ENCODE data around the gene INPP4A. TPM values are rescaled to one million over a fixed set of nuclear protein-coding genes. Genes with fewer than 3 reads are reported as not detected.

The INPP4A gene
- polyA plus RNA-seq, 1 donor from 2014 or later: 51.4 TPM

DNA sequence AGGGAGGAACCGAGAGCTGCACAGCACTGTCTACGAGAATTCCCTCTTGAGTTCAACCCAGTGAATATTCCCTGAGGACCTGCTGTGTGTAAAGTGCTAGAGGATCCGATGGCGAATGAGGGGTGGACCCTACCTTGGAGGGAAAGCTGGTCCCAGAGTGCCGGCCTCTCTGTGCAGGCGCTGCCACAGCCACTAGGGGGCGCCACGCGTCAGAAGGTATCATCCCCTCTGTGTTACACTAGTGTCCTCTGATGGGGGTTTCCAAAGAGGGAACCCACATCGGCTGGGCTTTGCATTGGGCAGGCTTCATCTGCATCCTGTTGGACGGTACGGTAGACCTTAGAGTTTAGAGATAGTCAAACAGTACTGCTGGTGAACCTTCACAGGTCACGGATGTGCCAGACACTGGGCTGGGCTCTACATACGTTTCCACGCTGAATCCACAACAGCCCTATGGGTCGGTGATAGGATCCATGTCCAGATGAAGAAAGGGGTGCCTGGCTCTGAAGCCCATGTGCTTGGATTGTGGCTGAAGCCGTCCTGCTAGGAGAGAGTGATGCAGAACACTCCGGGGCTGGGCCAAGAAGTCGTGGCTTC, 124.6 kb downstream of the INPP4A start:
- no peaks in the 10 kb centered on the region for H3K79me2 ChIP-seq (replicated peaks; ENCODE audit: insufficient read depth, low read length)
- TF ChIP-seq RAD21 (conservative IDR thresholded peaks at IDR 0.05) (peak; percentile 35), EZH2 (IDR thresholded peaks at IDR 0.05; ENCODE audit: borderline replicate concordance, insufficient read depth, low read length, poor library complexity, severe bottlenecking) (no peak), CTCF (IDR thresholded peaks at IDR 0.05; ENCODE audit: poor library complexity, severe bottlenecking) (peak; percentile 60), POLR2AphosphoS5 (IDR thresholded peaks at IDR 0.05) (no peak), EP300 (conservative IDR thresholded peaks at IDR 0.05; ENCODE audit: poor library complexity, severe bottlenecking) (no peak), MXI1 (conservative IDR thresholded peaks at IDR 0.05; ENCODE audit: poor library complexity, severe bottlenecking) (no peak)
- no peak overlapping the region for H3K4me3 ChIP-seq (ENCODE audit: low read length)
- H3F3A ChIP-seq (ENCODE audit: insufficient read depth, low read length, poor library complexity, severe bottlenecking): no peaks in the 10 kb centered on the region
- no peaks in the 10 kb centered on the region for H3K9me3 ChIP-seq (ENCODE audit: low read length)
- no peaks in the 10 kb centered on the region for H3K27me3 ChIP-seq (ENCODE audit: insufficient read depth, low read depth, low read length)
- H4K20me1 ChIP-seq (ENCODE audit: insufficient read depth): no peaks in the 10 kb centered on the region
- no peak overlapping the region for H3K27ac ChIP-seq (ENCODE audit: low read length)
- H3K9ac ChIP-seq (ENCODE audit: low read length): no peak overlapping the region
- no peaks in the 10 kb centered on the region for H3K9me2 ChIP-seq (ENCODE audit: insufficient read depth, low read length)
- H2AFZ ChIP-seq (ENCODE audit: low read depth, low read length): no peak overlapping the region
- no peak overlapping the region for H3K4me2 ChIP-seq (ENCODE audit: low read length)
- H3K36me3 ChIP-seq (ENCODE audit: insufficient read depth, low read length): peaks cover 4% of the 10 kb centered on the region

GRCh38 chr2:98569915-98570314, 125.3 kb downstream of the INPP4A start:
- Histone ChIP-seq H3K4me2 (ENCODE audit: low read length) (no peak overlapping the region), H3K27me3 (ENCODE audit: insufficient read depth, low read depth, low read length) (no peaks in the 10 kb centered on the region), H4K20me1 (ENCODE audit: insufficient read depth) (no peaks in the 10 kb centered on the region), H2AFZ (ENCODE audit: low read depth, low read length) (no peak overlapping the region), H3K79me2 (replicated peaks; ENCODE audit: insufficient read depth, low read length) (no peaks in the 10 kb centered on the region), H3K9me2 (ENCODE audit: insufficient read depth, low read length) (no peaks in the 10 kb centered on the region), H3K9me3 (ENCODE audit: low read length) (no peaks in the 10 kb centered on the region), H3K9ac (ENCODE audit: low read length) (no peak overlapping the region), H3F3A (ENCODE audit: insufficient read depth, low read length, poor library complexity, severe bottlenecking) (no peaks in the 10 kb centered on the region), H3K4me3 (ENCODE audit: low read length) (no peak overlapping the region), H3K27ac (ENCODE audit: low read length) (no peak overlapping the region), H3K36me3 (ENCODE audit: insufficient read depth, low read length) (peaks cover 4% of the 10 kb centered on the region)
- TF ChIP-seq REST (IDR thresholded peaks at IDR 0.05; ENCODE audit: borderline replicate concordance) (no peak), SMC3 (conservative IDR thresholded peaks at IDR 0.05; ENCODE audit: poor library complexity) (no peak), MXI1 (conservative IDR thresholded peaks at IDR 0.05; ENCODE audit: poor library complexity, severe bottlenecking) (no peak), EZH2 (IDR thresholded peaks at IDR 0.05; ENCODE audit: borderline replicate concordance, insufficient read depth, low read length, poor library complexity, severe bottlenecking) (no peak), TAF1 (IDR thresholded peaks at IDR 0.05; ENCODE audit: low read depth) (no peak), RAD21 (conservative IDR thresholded peaks at IDR 0.05) (no peak), EP300 (conservative IDR thresholded peaks at IDR 0.05; ENCODE audit: poor library complexity, severe bottlenecking) (no peak), POLR2AphosphoS5 (IDR thresholded peaks at IDR 0.05) (no peak), CTCF (IDR thresholded peaks at IDR 0.05; ENCODE audit: poor library complexity, severe bottlenecking) (no peak)
